ENCODE measurements around the gene ADGRG1. TPM values are rescaled to one million over a fixed set of nuclear protein-coding genes. Genes with fewer than 3 reads are reported as not detected.

ADGRG1 gene
- total RNA-seq, 1 donor from 2014 or later, result 67.1 TPM

DNA sequence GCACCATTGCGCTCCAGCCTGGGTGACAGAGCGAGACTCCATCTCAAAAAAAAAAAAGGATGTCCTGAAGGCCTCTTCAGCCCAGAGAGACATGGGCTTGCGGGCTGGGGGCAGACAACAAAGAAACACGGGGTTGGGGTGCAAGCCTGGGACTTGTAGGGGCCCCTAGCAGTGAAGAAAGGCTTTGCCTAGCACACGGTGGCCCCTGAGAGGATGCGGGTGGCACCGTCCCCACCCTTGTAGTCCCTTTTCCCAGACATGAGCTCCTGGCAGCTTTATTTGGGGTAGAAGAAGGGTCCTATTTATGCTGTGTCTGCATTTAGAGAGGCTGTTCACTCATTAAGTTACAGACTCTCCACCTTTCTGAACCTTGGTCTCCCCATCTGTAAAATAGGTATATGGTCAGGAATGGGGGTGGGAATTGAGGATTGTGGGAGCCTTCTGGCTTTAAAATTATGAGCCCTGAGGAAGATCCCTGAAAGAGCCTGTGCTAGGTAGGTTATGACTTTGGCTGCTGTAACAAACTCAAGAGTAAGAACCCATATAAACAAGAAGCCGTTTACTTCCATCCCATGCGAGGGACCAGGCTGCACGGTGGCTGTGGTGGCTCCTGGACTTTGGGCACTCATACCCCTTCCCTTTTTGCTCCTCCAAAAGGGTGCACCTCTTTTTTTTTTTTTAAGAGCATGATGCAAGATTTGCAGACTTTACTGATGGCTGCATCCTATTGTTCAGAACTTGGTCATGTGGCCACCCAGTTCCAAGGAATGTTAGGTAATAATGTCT lies 20.6 kb upstream of the ADGRG1 start:
- peak in 1 of 2 experiments; percentile 16 for DNase-seq (ENCODE audit: low spot score in 2 of 2, unreplicated experiment in 2 of 2)
- peaks cover 16% of the 10 kb centered on the region for H3K4me1 Mint-ChIP-seq
- TF ChIP-seq, protein P1, sequence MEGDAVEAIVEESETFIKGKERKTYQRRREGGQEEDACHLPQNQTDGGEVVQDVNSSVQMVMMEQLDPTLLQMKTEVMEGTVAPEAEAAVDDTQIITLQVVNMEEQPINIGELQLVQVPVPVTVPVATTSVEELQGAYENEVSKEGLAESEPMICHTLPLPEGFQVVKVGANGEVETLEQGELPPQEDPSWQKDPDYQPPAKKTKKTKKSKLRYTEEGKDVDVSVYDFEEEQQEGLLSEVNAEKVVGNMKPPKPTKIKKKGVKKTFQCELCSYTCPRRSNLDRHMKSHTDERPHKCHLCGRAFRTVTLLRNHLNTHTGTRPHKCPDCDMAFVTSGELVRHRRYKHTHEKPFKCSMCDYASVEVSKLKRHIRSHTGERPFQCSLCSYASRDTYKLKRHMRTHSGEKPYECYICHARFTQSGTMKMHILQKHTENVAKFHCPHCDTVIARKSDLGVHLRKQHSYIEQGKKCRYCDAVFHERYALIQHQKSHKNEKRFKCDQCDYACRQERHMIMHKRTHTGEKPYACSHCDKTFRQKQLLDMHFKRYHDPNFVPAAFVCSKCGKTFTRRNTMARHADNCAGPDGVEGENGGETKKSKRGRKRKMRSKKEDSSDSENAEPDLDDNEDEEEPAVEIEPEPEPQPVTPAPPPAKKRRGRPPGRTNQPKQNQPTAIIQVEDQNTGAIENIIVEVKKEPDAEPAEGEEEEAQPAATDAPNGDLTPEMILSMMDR (IDR thresholded peaks at IDR 0.05; ENCODE audit: unreplicated experiment), result no peak
- H3K36me3 Mint-ChIP-seq, result no peaks in the 10 kb centered on the region
- H3K27me3 Mint-ChIP-seq (ENCODE audit: low read depth), result peaks cover 2% of the 10 kb centered on the region
- H3K27ac Mint-ChIP-seq, result no peak overlapping the region
- no peaks in the 10 kb centered on the region for H3K9me3 Mint-ChIP-seq
- no peak overlapping the region for H3K4me3 Mint-ChIP-seq

DNA sequence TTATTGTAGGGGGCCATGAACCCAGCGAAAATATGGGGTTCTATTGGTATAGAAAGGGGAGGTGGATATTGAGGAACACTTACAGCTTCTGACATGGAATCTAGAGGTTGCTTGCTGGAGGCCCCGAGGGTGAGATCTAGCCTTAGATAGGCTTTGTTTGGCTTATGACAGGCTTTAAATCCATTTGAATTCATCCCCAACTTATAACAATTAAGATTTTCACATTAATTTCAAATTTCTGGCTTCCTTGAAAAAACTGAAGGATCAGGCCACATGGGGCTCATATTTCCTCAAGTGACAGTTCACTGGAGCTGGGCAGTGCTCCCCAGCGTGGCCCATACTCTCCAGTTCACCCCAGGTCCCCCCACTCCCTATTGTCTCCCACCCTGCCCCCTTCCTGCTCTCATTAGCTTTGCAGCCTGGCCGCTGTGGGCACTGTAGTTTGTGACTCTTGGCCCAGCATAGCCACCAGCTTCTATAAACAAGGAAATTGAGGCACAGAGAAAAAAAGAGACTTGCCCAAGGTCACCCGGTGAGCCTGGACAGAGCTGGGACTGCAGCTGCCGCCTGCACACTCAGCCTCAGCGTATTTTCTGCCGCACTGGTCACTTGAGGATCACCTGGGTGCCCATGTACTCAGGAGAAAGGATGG lies 19.8 kb upstream of the ADGRG1 start:
- H3K4me3 Mint-ChIP-seq, result no peak overlapping the region
- H3K36me3 Mint-ChIP-seq, result no peaks in the 10 kb centered on the region
- H3K4me1 Mint-ChIP-seq, result peaks cover 18% of the 10 kb centered on the region
- no peak overlapping the region for H3K27ac Mint-ChIP-seq
- TF ChIP-seq, protein P1 (IDR thresholded peaks at IDR 0.05; ENCODE audit: unreplicated experiment), result no peak
- H3K9me3 Mint-ChIP-seq, result no peaks in the 10 kb centered on the region
- H3K27me3 Mint-ChIP-seq (ENCODE audit: low read depth), result no peaks in the 10 kb centered on the region
- peak in 1 of 2 experiments; percentile 17 for DNase-seq (ENCODE audit: low spot score in 2 of 2, unreplicated experiment in 2 of 2)

DNA sequence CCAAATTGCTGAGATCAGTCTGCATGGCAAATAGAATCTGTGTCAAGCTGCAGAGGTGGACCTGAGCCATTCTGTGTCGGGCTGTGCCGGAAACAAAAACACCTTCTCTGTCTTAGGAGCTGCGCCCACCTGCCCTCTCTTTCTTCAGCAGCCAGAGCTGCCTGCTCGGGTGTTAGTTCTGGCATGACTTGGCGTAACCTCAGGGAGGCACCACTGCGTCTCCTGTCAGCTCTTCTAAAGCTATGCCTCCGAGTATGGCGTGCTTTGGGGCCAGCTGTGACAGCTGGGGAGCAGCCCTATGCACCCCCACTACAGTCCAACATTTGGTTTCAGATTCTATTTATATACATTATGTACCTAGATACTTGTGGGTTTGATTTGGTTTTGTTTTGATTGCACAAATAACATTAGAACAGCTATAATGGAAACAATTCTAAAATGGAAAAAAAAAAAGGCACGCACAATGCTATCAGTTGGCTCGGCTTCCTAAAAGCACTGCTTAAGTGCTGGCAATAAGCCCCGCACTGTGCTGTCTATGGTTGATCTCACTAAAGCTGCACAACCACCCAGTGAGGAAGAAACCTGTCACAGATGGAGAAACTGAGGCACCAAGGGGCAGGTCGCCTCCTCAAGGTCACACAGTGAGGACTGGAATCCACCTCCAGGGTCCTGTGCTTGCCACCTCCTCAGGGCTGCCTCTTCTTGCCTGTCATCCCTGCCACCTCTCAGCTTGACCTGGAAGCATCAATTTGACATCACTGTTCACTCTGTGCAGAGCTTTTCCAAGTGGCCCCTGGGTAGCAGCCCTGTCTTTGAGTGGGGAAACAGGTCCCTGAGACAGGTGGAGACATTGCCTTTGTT lies 18.7 kb upstream of the ADGRG1 start:
- Mint-ChIP-seq H3K4me1 (peaks cover 18% of the 10 kb centered on the region), H3K27me3 (ENCODE audit: low read depth) (no peaks in the 10 kb centered on the region), H3K4me3 (no peak overlapping the region), H3K36me3 (no peaks in the 10 kb centered on the region), H3K9me3 (no peaks in the 10 kb centered on the region), H3K27ac (no peak overlapping the region)
- TF ChIP-seq, protein P1 (IDR thresholded peaks at IDR 0.05; ENCODE audit: unreplicated experiment), result no peak
- peak in 1 of 2 experiments; percentile 36 for DNase-seq (ENCODE audit: low spot score in 2 of 2, unreplicated experiment in 2 of 2)

DNA sequence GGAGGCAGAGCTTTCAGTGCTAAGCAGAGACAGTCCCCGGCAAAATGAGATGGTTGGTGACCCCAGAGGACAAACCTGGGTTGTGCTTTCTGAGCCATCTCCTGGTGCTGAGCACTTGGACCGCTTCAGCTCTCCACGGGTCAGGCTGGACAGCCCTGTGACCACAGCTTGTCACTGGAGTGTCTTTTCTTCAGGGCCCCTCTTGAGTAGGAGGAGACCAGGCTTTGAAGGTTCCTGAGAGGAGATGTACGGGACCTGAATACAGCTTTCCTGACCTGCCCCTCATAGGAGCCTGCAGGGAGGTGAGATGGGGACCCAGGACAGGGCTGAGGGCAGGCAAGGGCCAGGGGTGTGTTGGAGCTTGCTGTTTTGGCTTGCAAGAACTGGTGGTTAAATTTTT lies 17.8 kb upstream of the ADGRG1 start:
- peaks cover 18% of the 10 kb centered on the region for H3K4me1 Mint-ChIP-seq
- peak in 1 of 2 experiments; percentile 22 for DNase-seq (ENCODE audit: low spot score in 2 of 2, unreplicated experiment in 2 of 2)

DNA sequence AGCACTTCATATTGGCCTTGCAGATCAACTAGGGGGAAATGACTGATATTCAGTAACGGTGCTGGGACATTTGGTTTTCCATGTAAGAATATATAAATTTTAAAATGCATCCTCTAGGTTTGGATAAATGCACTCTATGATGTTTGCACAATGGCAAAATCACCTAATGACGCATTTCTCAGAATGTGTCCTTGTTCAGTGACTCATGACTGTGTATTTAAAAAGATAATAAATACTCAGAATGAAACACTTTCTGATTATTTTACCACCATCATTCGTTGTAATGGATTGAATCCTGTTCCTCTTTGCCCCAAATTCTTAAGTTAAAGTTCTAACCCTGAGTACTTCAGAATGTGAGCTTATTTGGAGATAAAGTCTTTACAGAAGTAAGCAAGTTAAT lies 17.2 kb upstream of the ADGRG1 start:
- Mint-ChIP-seq H3K4me1 (peaks cover 18% of the 10 kb centered on the region), H3K36me3 (no peaks in the 10 kb centered on the region), H3K4me3 (no peak overlapping the region), H3K27ac (no peak overlapping the region), H3K27me3 (ENCODE audit: low read depth) (no peaks in the 10 kb centered on the region), H3K9me3 (no peaks in the 10 kb centered on the region)
- TF ChIP-seq, protein P1 (IDR thresholded peaks at IDR 0.05; ENCODE audit: unreplicated experiment), result no peak
- no peak for DNase-seq (ENCODE audit: low spot score in 2 of 2, unreplicated experiment in 2 of 2)

More for the DNA sequence above, 17.8 kb upstream of the ADGRG1 start:
- H3K9me3 Mint-ChIP-seq, result no peaks in the 10 kb centered on the region
- no peak overlapping the region for H3K27ac Mint-ChIP-seq
- no peak overlapping the region for H3K4me3 Mint-ChIP-seq
- H3K27me3 Mint-ChIP-seq (ENCODE audit: low read depth), result no peaks in the 10 kb centered on the region
- TF ChIP-seq, protein P1 (IDR thresholded peaks at IDR 0.05; ENCODE audit: unreplicated experiment), result no peak
- H3K36me3 Mint-ChIP-seq, result no peaks in the 10 kb centered on the region
